NCI-H2171 treated with DMSO at 0.1 percent for 48 hours (cell line): ENCODE measurements around the gene C1orf50.

Experiments used
- DNase-seq: peaks from one replicate; lab custom pipeline; 2025; lab: John Stamatoyannopoulos, UW

Gene C1orf50

GRCh38 chr1:42759114-42759513 is 7.9 kb upstream of the C1orf50 start:
- no peak for DNase-seq

GRCh38 chr1:42761567-42761966 is 5.5 kb upstream of the C1orf50 start:
- no peak for DNase-seq

GRCh38 chr1:42762269-42762668 is 4.8 kb upstream of the C1orf50 start:
- DNase-seq: no peak

GRCh38 chr1:42765269-42765668 is 1.8 kb upstream of the C1orf50 start:
- no peak for DNase-seq

- DNase-seq: peak; percentile 51
Measured at GRCh38 chr1:42765832-42766740, 963 bp upstream of the C1orf50 start.

GRCh38 chr1:42767510-42768000 is 506 bp downstream of the C1orf50 start:
- DNase-seq: no peak

GRCh38 chr1:42768172-42768571 is 1.1 kb downstream of the C1orf50 start:
- DNase-seq: no peak

- no peak for DNase-seq
Measured at GRCh38 chr1:42769811-42770210, 2.8 kb downstream of the C1orf50 start.

- no peak for DNase-seq
Measured at GRCh38 chr1:42773420-42773819, 6.4 kb downstream of the C1orf50 start.

- DNase-seq: no peak
Measured at GRCh38 chr1:42774928-42775526, 8.0 kb downstream of the C1orf50 start.

- DNase-seq: no peak
Measured at GRCh38 chr1:42776502-42776901, 9.5 kb downstream of the C1orf50 start.

- peak; percentile 30 for DNase-seq
Measured at GRCh38 chr1:42777852-42778251, 10.8 kb downstream of the C1orf50 start.

- DNase-seq: no peak
Measured at GRCh38 chr1:42779725-42780124, 12.7 kb downstream of the C1orf50 start.

- no peak for DNase-seq
Measured at GRCh38 chr1:42780176-42780575, 13.1 kb downstream of the C1orf50 start.

- no peak for DNase-seq
Measured at GRCh38 chr1:42783092-42783491, 16.0 kb downstream of the C1orf50 start.

GRCh38 chr1:42784547-42784945 is 17.5 kb downstream of the C1orf50 start:
- DNase-seq: no peak

- DNase-seq: no peak
Measured at GRCh38 chr1:42784946-42785693, 18.1 kb downstream of the C1orf50 start, which contains the start of gene TMEM269. Gene TMEM269 (plus strand): TSS chr1:42784991. CDS start chr1:42789894, 4,903 bp downstream.

- no peak for DNase-seq
Measured at GRCh38 chr1:42786097-42786496, 19.0 kb downstream of the C1orf50 start.

GRCh38 chr1:42788021-42788420 is 21.0 kb downstream of the C1orf50 start:
- DNase-seq: no peak

- DNase-seq: no peak
Measured at GRCh38 chr1:42793824-42794223, 26.8 kb downstream of the C1orf50 start.

GRCh38 chr1:42797414-42797813 is 30.4 kb downstream of the C1orf50 start:
- no peak for DNase-seq

- DNase-seq: no peak
Measured at GRCh38 chr1:42797979-42798378, 30.9 kb downstream of the C1orf50 start.
